ENCODE measurements around the gene CFAP52. TPM values are rescaled to one million over a fixed set of nuclear protein-coding genes. Genes with fewer than 3 reads are reported as not detected.

CFAP52 gene
- polyA plus RNA-seq, 1 donor (not counting 4 experiments of a cell fraction or from before 2014, with no cell fraction given) = 0.08 TPM

DNA sequence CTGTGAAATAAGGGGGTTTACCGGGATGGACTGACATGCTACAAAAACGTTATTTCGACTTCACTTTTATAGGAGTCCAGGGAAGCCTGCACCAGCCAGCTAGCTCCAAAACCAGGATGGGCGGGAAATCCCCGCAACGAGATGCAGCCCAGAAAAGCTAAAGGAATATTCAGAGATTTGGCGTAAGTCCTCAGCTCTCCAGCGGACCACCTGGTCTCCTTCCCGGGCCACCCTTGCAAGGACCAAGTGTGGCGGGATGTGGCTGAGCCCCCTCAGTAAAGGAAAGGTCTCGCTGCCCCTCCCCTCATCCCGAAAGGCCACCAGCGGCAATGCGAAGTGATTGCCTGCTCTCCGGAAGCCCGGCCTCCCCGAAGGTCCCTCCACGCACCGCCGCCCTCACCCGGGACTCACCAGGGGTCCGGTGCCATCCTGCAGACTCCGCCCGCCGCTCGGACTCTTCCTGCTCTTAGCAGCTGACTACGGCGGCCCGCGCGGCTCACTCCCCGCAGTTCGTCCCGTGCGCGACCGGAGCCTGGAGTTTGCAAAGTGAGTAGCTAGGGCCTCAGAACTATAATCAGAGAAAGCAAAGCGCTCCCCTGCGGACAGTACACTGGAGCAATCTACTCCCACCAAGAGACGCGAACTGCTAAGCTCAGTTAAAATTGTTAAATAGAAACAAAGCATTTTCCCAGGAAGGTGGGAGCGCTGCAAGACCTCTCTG lies 901 bp upstream of the CFAP52 start, which contains the start of gene STX8:
Gene STX8 (minus strand): TSS at position 440 of the 721 bp plus-strand sequence. CDS start 12 bp downstream, at position 428.
- FAIRE-seq = peak; percentile 32
- Histone ChIP-seq H3K27ac (ENCODE audit: control insufficient read depth, insufficient read depth, low read length) (peak within 1 kb of the TSS; percentile 60), H3K79me2 (ENCODE audit: control insufficient read depth, insufficient read depth, low read length) (peaks cover 6% of the 10 kb centered on the region), H3K4me1 (ENCODE audit: control insufficient read depth, extremely low read depth, insufficient read depth, low read length) (peaks cover 9% of the 10 kb centered on the region), H3K9me3 (ENCODE audit: control insufficient read depth, low read depth, low read length) (no peaks in the 10 kb centered on the region), H3K27me3 (ENCODE audit: control insufficient read depth, extremely low read depth, insufficient read depth, low read length) (no peaks in the 10 kb centered on the region), H3K9me1 (ENCODE audit: control insufficient read depth, extremely low read depth, insufficient read depth, low read length) (no peaks in the 10 kb centered on the region), H4K20me1 (ENCODE audit: control insufficient read depth, extremely low read depth, insufficient read depth, low read length) (no peaks in the 10 kb centered on the region), H3K4me2 (ENCODE audit: control insufficient read depth, extremely low read depth, insufficient read depth, low read depth, low read length) (peak within 1 kb of the TSS; percentile 84), H3K4me3 (ENCODE audit: control insufficient read depth in 2 of 3, extremely low read depth in 1 of 3, insufficient read depth in 2 of 3, low read depth in 1 of 3, low read length in 3 of 3) (peak within 1 kb of the TSS; percentile 85 to 98 (median 88)), H3K36me3 (ENCODE audit: control insufficient read depth in 2 of 2, extremely low read depth in 1 of 2, insufficient read depth in 2 of 2, low read length in 2 of 2) (no peaks in the 10 kb centered on the region), H2AFZ (ENCODE audit: control insufficient read depth, low read length) (peak within 1 kb of the TSS; percentile 96), H3K9ac (ENCODE audit: control insufficient read depth, extremely low read depth, insufficient read depth, low read length) (peak within 1 kb of the TSS; percentile 79)
- peak; percentile 30 for DNase-seq (ENCODE audit: low read depth, low spot score)
- dilution Hi-C loops (cut with MboI; ENCODE audit: extremely low pct_ligation_motif_present, low sequenced_read_pairs) = no loop called here
- TF ChIP-seq, protein P1, sequence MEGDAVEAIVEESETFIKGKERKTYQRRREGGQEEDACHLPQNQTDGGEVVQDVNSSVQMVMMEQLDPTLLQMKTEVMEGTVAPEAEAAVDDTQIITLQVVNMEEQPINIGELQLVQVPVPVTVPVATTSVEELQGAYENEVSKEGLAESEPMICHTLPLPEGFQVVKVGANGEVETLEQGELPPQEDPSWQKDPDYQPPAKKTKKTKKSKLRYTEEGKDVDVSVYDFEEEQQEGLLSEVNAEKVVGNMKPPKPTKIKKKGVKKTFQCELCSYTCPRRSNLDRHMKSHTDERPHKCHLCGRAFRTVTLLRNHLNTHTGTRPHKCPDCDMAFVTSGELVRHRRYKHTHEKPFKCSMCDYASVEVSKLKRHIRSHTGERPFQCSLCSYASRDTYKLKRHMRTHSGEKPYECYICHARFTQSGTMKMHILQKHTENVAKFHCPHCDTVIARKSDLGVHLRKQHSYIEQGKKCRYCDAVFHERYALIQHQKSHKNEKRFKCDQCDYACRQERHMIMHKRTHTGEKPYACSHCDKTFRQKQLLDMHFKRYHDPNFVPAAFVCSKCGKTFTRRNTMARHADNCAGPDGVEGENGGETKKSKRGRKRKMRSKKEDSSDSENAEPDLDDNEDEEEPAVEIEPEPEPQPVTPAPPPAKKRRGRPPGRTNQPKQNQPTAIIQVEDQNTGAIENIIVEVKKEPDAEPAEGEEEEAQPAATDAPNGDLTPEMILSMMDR (optimal IDR thresholded peaks at IDR 0.05 in 1 of 3, IDR thresholded peaks at IDR 0.05 in 1 of 3, conservative IDR thresholded peaks at IDR 0.05 in 1 of 3; ENCODE audit: extremely low read depth in 1 of 3, insufficient read depth in 2 of 3, low read length in 3 of 3) = peak in 1 of 3 experiments; percentile 16
- no peak for TF ChIP-seq EZH2 (IDR thresholded peaks at IDR 0.05; ENCODE audit: low read length)

DNA sequence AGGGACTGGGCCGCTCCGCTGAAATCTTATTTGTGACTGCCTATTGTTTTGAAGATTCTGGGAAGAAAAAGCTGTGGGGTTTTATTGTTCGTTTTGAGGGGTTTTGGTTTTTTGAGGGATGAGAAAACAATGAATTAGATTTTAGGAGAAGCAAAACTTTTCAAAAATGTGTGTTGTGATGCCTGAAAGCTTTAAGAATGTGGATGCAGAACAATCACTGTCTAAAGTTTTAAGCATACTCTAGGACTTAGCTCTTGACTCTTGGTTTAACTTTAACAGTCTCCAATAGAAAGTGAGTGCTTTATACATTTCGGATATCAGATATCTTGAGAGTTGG lies 899 bp downstream of the CFAP52 start:
- no peak overlapping the region for H2AFZ ChIP-seq (ENCODE audit: control insufficient read depth, low read length)

More for the DNA sequence above, 899 bp downstream of the CFAP52 start:
- Histone ChIP-seq H3K4me1 (ENCODE audit: control insufficient read depth, extremely low read depth, insufficient read depth, low read length) (peaks cover 9% of the 10 kb centered on the region), H3K4me2 (ENCODE audit: control insufficient read depth, extremely low read depth, insufficient read depth, low read depth, low read length) (no peak overlapping the region), H3K9me1 (ENCODE audit: control insufficient read depth, extremely low read depth, insufficient read depth, low read length) (no peaks in the 10 kb centered on the region), H3K36me3 (ENCODE audit: control insufficient read depth in 2 of 2, extremely low read depth in 1 of 2, insufficient read depth in 2 of 2, low read length in 2 of 2) (no peaks in the 10 kb centered on the region), H4K20me1 (ENCODE audit: control insufficient read depth, extremely low read depth, insufficient read depth, low read length) (no peaks in the 10 kb centered on the region), H3K27ac (ENCODE audit: control insufficient read depth, insufficient read depth, low read length) (no peak overlapping the region), H3K4me3 (ENCODE audit: control insufficient read depth in 2 of 3, extremely low read depth in 1 of 3, insufficient read depth in 2 of 3, low read depth in 1 of 3, low read length in 3 of 3) (no peak overlapping the region), H3K79me2 (ENCODE audit: control insufficient read depth, insufficient read depth, low read length) (peaks cover 6% of the 10 kb centered on the region), H3K9ac (ENCODE audit: control insufficient read depth, extremely low read depth, insufficient read depth, low read length) (no peak overlapping the region), H3K9me3 (ENCODE audit: control insufficient read depth, low read depth, low read length) (no peaks in the 10 kb centered on the region), H3K27me3 (ENCODE audit: control insufficient read depth, extremely low read depth, insufficient read depth, low read length) (no peaks in the 10 kb centered on the region)
- no peak for FAIRE-seq
- dilution Hi-C loops (cut with MboI; ENCODE audit: extremely low pct_ligation_motif_present, low sequenced_read_pairs) = no loop called here
- no peak for DNase-seq (ENCODE audit: low read depth, low spot score)
- TF ChIP-seq, protein P1 (optimal IDR thresholded peaks at IDR 0.05 in 1 of 3, IDR thresholded peaks at IDR 0.05 in 1 of 3, conservative IDR thresholded peaks at IDR 0.05 in 1 of 3; ENCODE audit: extremely low read depth in 1 of 3, insufficient read depth in 2 of 3, low read length in 3 of 3) = no peak
- TF ChIP-seq EZH2 (IDR thresholded peaks at IDR 0.05; ENCODE audit: low read length) = no peak
